Measurements from ENCODE around the gene RHCG. TPM values are rescaled to one million over a fixed set of nuclear protein-coding genes. Genes with fewer than 3 reads are reported as not detected.

Gene RHCG
- total RNA-seq, 1 donor: not detected

GRCh38 chr15:89483079-89483478, 13.3 kb downstream of the RHCG start:
- H3K4me3 ChIP-seq (ENCODE audit: low read depth, low read length): no peak overlapping the region
- TF ChIP-seq CTCF (IDR thresholded peaks at IDR 0.05; ENCODE audit: insufficient read depth, low read depth, low read length): no peak
- DNase-seq (ENCODE audit: low read depth): no peak

DNA sequence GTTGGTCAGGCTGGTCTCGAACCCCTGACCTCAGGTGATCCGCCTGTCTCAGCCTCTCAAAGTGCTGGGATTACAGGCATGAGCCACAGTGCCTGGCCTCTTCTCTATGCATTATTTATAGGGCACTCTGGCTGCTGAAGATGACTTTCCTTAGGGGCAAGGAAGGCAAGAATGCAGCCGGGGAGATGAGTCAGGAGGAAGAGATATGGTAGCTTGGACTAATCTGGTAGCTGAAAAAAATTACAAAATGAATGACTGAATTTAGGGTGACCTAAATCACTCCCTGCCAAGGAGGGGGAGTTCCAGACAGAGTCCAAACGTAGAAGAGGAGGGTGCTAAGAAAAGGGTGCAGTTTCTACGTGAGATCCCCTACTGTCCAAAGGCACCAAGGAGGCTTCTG, 14.2 kb downstream of the RHCG start:
- no peak for DNase-seq (ENCODE audit: low read depth)
- no peak overlapping the region for H3K4me3 ChIP-seq (ENCODE audit: low read depth, low read length)
- no peak for TF ChIP-seq CTCF (IDR thresholded peaks at IDR 0.05; ENCODE audit: insufficient read depth, low read depth, low read length)

DNA sequence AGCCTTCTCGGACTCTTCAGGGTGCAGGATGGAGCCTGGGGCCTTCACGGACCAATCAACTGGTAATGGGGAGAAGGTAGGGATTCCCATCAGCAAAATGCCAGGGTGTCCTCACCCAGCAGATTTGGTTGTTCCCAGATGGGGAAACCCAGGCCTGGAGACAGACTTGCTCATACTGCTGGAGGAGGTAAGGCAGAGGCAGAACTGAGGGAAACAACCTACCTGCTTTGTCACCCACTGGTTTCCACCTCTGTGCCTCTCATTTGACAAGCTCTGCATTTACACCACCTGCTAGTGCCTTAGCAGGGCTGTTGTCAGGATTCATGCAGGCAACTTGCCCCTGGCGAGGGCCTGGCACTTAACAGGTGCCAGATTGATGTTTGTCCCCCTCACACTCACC, 15.9 kb downstream of the RHCG start:
- no peak overlapping the region for H3K4me3 ChIP-seq (ENCODE audit: low read depth, low read length)
- no peak for TF ChIP-seq CTCF (IDR thresholded peaks at IDR 0.05; ENCODE audit: insufficient read depth, low read depth, low read length)
- no peak for DNase-seq (ENCODE audit: low read depth)

DNA sequence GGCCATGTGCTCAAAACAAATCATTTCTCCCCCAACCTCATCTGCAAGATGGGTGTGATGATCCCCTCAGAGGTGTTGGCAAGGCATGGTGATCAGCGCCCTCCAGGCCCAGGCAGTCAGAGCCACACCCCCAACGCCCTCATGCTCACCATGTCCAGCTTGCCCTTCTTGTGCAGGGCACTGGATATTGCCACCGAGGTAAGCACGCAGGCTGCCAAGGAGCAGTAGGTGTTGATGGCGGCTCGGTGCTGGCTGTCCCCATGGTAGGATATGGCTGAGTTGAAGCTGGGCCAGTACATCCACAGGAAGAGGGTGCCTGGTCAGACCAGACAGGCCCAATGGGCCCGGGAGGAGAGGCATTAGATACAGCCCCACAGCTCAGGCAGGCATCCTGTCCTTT, 17.2 kb downstream of the RHCG start:
- no peak overlapping the region for H3K4me3 ChIP-seq (ENCODE audit: low read depth, low read length)
- TF ChIP-seq CTCF (IDR thresholded peaks at IDR 0.05; ENCODE audit: insufficient read depth, low read depth, low read length): no peak
- no peak for DNase-seq (ENCODE audit: low read depth)

DNA sequence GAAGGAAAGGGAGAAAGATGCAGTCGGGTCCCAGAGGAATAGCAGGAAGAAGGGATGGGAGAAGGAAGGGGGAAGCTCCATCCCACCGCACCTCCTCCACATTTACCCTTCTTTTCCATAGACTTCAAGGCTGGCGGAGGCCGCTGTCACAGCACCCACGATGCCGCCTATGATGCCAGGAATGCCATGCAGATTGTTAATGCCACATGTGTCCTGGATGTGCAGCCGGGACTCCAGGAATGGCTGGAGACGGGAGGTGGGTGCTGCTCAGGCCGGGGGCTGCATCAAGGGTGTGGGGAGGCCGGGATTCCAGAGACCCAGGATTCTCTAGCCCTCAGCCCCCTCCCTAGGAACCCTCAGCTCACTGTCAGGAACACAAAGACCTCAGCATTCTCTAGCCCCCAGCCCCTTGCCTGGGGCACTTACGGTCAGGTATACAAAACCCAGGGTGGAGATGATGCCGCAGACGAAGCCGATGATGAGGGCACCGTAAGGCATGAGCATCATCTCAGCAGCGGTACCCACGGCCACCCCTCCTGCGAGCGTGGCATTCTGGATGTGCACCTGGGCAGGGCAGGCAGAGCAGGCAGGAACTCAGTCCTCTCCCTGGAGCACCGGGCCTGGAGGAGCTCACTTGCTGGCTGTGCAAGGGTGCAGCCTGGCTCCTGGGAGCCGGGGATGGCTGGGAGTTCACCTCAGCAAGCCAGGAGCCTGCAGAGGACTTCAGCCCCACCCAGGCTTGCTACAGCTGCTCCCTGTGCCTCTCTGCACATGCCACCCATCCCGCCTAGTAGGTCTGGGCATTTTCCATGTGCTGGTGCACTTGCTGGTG, 18.8 kb downstream of the RHCG start:
- DNase-seq (ENCODE audit: low read depth): no peak
- H3K4me3 ChIP-seq (ENCODE audit: low read depth, low read length): no peak overlapping the region
- no peak for TF ChIP-seq CTCF (IDR thresholded peaks at IDR 0.05; ENCODE audit: insufficient read depth, low read depth, low read length)

DNA sequence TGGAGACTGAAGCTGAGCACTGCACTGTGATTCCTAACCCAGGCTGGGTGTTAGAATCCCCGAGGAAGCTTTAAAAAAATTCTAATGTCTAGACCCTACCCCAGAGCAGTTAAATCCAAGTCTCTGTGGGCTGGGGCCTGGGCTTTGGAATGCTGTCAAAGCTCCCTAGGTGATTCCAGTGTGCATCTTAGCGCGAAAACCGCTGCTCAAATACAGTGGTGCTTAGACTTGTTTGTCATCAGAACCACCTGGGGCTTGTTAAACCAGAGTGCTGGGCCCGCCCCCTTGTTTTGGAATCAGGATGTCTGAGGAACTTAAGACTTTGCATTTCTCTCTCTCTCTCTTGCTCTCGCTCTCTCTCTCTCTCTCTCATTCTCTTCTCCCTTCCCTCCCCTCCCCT, 20.7 kb downstream of the RHCG start:
- DNase-seq (ENCODE audit: low read depth): no peak
- no peak for TF ChIP-seq CTCF (IDR thresholded peaks at IDR 0.05; ENCODE audit: insufficient read depth, low read depth, low read length)
- no peak overlapping the region for H3K4me3 ChIP-seq (ENCODE audit: low read depth, low read length)

All from fibroblast of villous mesenchyme (primary cell).